ENCODE measurements around the gene OR4D11.

GRCh38 chr11:59480359-59480758 lies 23.0 kb upstream of the OR4D11 start:
- TF ChIP-seq CTCF (optimal IDR thresholded peaks at IDR 0.05 in 1 of 3, IDR thresholded peaks at IDR 0.05 in 1 of 3, conservative IDR thresholded peaks at IDR 0.05 in 1 of 3; ENCODE audit: extremely low read depth in 1 of 3, insufficient read depth in 2 of 3, low read length in 3 of 3): no peak
- TF ChIP-seq EZH2 (IDR thresholded peaks at IDR 0.05; ENCODE audit: low read length): no peak

Measured in keratinocyte (primary cell).